ENCODE results near the gene STXBP4.

The STXBP4 gene

DNA sequence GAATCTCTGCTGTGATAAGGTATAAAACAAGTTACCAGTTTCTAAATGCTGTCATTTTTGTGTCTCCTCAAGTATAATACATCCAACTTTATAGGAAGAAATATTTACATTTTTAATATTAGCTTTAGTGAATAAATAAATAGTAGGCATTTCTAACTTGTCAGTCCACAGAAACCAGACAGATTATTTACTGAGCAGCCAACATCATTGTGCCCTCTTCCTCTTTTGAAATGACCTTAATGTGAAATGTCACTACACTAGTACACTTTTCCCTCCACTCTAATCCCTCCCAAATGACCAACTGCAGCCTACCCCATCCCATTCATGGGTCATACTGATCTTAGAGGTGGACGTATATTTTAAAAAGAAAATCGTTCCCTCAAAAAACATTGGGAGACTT, 9.2 kb downstream of the STXBP4 start:
- DNase-seq (ENCODE audit: low read depth): no peak
- H3K4me3 ChIP-seq (ENCODE audit: low read length): no peak overlapping the region
- TF ChIP-seq, protein P1, sequence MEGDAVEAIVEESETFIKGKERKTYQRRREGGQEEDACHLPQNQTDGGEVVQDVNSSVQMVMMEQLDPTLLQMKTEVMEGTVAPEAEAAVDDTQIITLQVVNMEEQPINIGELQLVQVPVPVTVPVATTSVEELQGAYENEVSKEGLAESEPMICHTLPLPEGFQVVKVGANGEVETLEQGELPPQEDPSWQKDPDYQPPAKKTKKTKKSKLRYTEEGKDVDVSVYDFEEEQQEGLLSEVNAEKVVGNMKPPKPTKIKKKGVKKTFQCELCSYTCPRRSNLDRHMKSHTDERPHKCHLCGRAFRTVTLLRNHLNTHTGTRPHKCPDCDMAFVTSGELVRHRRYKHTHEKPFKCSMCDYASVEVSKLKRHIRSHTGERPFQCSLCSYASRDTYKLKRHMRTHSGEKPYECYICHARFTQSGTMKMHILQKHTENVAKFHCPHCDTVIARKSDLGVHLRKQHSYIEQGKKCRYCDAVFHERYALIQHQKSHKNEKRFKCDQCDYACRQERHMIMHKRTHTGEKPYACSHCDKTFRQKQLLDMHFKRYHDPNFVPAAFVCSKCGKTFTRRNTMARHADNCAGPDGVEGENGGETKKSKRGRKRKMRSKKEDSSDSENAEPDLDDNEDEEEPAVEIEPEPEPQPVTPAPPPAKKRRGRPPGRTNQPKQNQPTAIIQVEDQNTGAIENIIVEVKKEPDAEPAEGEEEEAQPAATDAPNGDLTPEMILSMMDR (conservative IDR thresholded peaks at IDR 0.05; ENCODE audit: low read length): no peak

- H3K4me3 ChIP-seq (ENCODE audit: low read length): no peak overlapping the region
- no peak for DNase-seq (ENCODE audit: low read depth)
- TF ChIP-seq, protein P1 (conservative IDR thresholded peaks at IDR 0.05; ENCODE audit: low read length): no peak
These were observed 11.1 kb downstream of the STXBP4 start for GRCh38 chr17:54979657-54980056.

- no peak for DNase-seq (ENCODE audit: low read depth)
- TF ChIP-seq, protein P1 (conservative IDR thresholded peaks at IDR 0.05; ENCODE audit: low read length): no peak
- H3K4me3 ChIP-seq (ENCODE audit: low read length): no peak overlapping the region
These were observed 11.8 kb downstream of the STXBP4 start for GRCh38 chr17:54980375-54980774.

DNA sequence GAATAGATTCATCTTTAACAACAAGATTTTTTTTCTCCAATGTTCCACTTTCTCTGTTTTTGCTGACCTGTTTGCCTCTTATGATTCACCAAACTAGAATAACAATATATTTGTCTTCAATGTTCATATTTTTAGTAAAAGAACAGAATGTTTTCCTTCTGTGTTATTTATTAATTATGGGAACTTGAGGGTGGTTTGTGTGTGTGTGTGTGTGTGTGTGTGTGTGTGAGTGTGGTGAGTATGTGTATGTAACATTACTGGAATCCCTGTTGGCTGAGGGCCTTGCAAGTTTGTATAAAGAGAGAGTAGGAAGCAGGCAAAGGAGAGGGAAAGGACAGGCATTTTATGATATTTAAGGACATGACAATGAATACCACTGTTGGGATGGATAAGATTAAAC, 13.8 kb downstream of the STXBP4 start:
- H3K4me3 ChIP-seq (ENCODE audit: low read length): no peak overlapping the region
- DNase-seq (ENCODE audit: low read depth): no peak
- TF ChIP-seq, protein P1 (conservative IDR thresholded peaks at IDR 0.05; ENCODE audit: low read length): no peak

- no peak for DNase-seq (ENCODE audit: low read depth)
- no peak overlapping the region for H3K4me3 ChIP-seq (ENCODE audit: low read length)
- TF ChIP-seq, protein P1 (conservative IDR thresholded peaks at IDR 0.05; ENCODE audit: low read length): no peak
These were observed 14.7 kb downstream of the STXBP4 start for GRCh38 chr17:54983260-54983659.

DNA sequence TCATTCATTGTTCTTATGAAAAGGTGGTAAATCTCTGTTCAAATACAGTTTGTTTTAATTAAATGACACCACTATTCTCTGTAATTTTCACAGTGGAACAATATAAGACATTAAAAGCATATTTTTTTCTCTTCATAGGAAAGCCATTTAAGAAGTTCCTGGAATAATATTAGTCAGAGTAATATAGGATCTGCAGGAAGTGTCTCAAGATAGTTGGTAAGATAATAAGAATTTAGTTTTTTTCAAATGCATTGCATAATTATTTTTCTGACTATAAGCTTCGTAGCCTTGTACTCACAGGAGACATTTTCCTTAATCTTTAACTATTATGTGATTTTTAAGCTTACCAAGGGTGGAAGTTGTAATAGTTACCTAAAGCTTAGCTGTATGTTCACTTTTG, 16.9 kb downstream of the STXBP4 start:
- no peak overlapping the region for H3K4me3 ChIP-seq (ENCODE audit: low read length)
- DNase-seq (ENCODE audit: low read depth): no peak
- TF ChIP-seq, protein P1 (conservative IDR thresholded peaks at IDR 0.05; ENCODE audit: low read length): no peak

DNA sequence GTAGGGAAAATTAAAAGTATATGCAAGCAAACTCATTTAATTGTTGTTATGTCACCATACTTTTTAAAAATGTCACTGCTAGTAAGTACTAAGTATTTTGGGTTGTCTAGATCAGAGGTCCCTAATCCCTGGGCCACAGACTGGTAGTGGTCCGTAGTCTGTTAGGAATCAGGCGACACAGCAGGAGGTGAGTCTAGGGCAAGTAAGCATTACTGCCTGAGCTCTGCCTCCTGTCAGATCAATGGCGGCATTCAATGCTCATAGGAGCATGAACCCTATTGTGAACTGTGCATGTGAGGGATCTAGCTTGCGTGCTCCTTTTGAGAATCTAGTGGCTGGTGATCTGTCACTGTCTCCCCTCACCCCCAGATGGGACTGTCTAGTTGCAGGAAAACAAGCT, 21.6 kb downstream of the STXBP4 start:
- TF ChIP-seq, protein P1 (conservative IDR thresholded peaks at IDR 0.05; ENCODE audit: low read length): no peak
- no peak for DNase-seq (ENCODE audit: low read depth)
- H3K4me3 ChIP-seq (ENCODE audit: low read length): no peak overlapping the region
